K562 (cell line): ENCODE measurements around the gene SLCO6A1. TPM values are rescaled to one million over a fixed set of nuclear protein-coding genes. Genes with fewer than 3 reads are reported as not detected.

Experiments used
- ATAC-seq: fragments of 200-7000 bp; cut with Tn5 transposase; 3 replicates; pipeline ENCODE4 v1.9.1; 2020; ENCODE audit warnings: moderate library complexity
- BruUV-seq: library from RNA; stranded (reverse); fragments of 400-500 nt; replicated peaks from 2 replicates; lab custom pipeline; 2021; lab: Mats Ljungman, UMichigan
- CTCF ChIA-PET: fragments of 300-600 bp; formaldehyde crosslinking; extraction: SDS; loops from one replicate; lab custom pipeline; 2021; ENCODE audit warnings: low intra/inter-chr PET ratio; lab: Yijun Ruan, JAX
- POLR2A ChIA-PET: fragments of 300-600, 350-650 bp; sonication (Branson Sonifier 250); formaldehyde crosslinking; extraction: SDS; loops from one replicate; lab custom pipeline; 2021; ENCODE audit warnings: antibody characterized with exemption, inconsistent platforms; lab: Yijun Ruan, JAX
- DNase-seq, 4 experiments: peaks; one replicate each; pipeline versions ENCODE4 v3.0.0 to v3.0.0-alpha.2; 2011 to 2018; ENCODE audit warnings: low spot score in 3 of 4, mixed read lengths in 3 of 4; ENCODE audit errors: extremely low read depth in 1 of 4
- FAIRE-seq: peaks from 2 replicates; lab custom pipeline; 2011; peaks lifted over from hg19 to GRCh38; lab: Jason Lieb, UNC
- H2AFZ ChIP-seq: 2 replicates; pipeline ENCODE4 v1.6.0; 2011; ENCODE audit warnings: low read depth, low read length, control low read depth, inconsistent platforms
- H3K27ac ChIP-seq: fragments of 200-600 bp; 3 replicates; pipeline ENCODE4 v1.8.0; 2011; ENCODE audit warnings: low read depth, mild to moderate bottlenecking, control low read depth, inconsistent platforms, low read length, moderate library complexity, mixed read lengths; ENCODE audit errors: extremely low read depth
- H3K27me3 ChIP-seq, 2 experiments: fragments of 300-600 bp in 1 of 2; 2 replicates in 1 of 2; 3 replicates in 1 of 2; pipeline versions ENCODE4 v1.6.0 to v1.8.0; 2011; ENCODE audit warnings: inconsistent platforms in 2 of 2, low read length in 2 of 2, mild to moderate bottlenecking in 1 of 2, mixed read lengths in 1 of 2, moderate library complexity in 1 of 2; ENCODE audit not compliant: control insufficient read depth in 2 of 2, insufficient read depth in 2 of 2
- H3K36me3 ChIP-seq: fragments of 300-600 bp; 3 replicates; pipeline ENCODE4 v1.8.0; 2011; ENCODE audit warnings: mild to moderate bottlenecking, low read length, inconsistent platforms; ENCODE audit not compliant: control insufficient read depth, insufficient read depth
- H3K4me1 ChIP-seq, 2 experiments: fragments of 200-600 bp in 1 of 2; replicated peaks in 1 of 2; 2 replicates in 1 of 2; 3 replicates in 1 of 2; pipeline versions ENCODE4 v1.5.1 to v1.8.0; 2011; ENCODE audit warnings: inconsistent platforms in 2 of 2, low read length in 2 of 2, mild to moderate bottlenecking in 1 of 2, mixed read lengths in 1 of 2, moderate library complexity in 1 of 2; ENCODE audit not compliant: control insufficient read depth in 2 of 2, insufficient read depth in 2 of 2
- H3K4me2 ChIP-seq: 2 replicates; pipeline ENCODE4 v1.6.1; 2011; ENCODE audit warnings: low read length, control low read depth, inconsistent platforms, mixed read lengths; ENCODE audit not compliant: insufficient read depth
- H3K4me3 ChIP-seq: fragments of 200-600 bp; sonication (generic), shearing (Covaris generic); 2 replicates; pipeline ENCODE4 v1.5.1; 2016; ENCODE audit warnings: control low read depth, inconsistent platforms
- H3K79me2 ChIP-seq: fragments of 200-600 bp; 3 replicates; pipeline ENCODE4 v1.8.0; 2011; ENCODE audit warnings: low read length, inconsistent platforms; ENCODE audit not compliant: control insufficient read depth, insufficient read depth
- H3K9ac ChIP-seq, 2 experiments: 2 replicates each; pipeline versions ENCODE4 v1.6.0 to v1.6.1; 2011; ENCODE audit warnings: low read depth in 2 of 2, low read length in 2 of 2, control low read depth in 1 of 2, inconsistent platforms in 1 of 2, mild to moderate bottlenecking in 1 of 2, mixed read lengths in 1 of 2; ENCODE audit not compliant: insufficient read depth in 1 of 2
- H3K9me1 ChIP-seq: one replicate; pipeline ENCODE4 v1.6.0; 2011; ENCODE audit warnings: inconsistent platforms, mild to moderate bottlenecking, low read length, moderate library complexity; ENCODE audit not compliant: control insufficient read depth, insufficient read depth
- H3K9me3 ChIP-seq: replicated peaks from 2 replicates; pipeline ENCODE4 v1.5.1; 2011; ENCODE audit warnings: low read depth, low read length, inconsistent platforms; ENCODE audit not compliant: control insufficient read depth, insufficient read depth
- H4K20me1 ChIP-seq: replicated peaks from 2 replicates; pipeline ENCODE4 v1.6.1; 2011; ENCODE audit warnings: low read length, inconsistent platforms, mixed read lengths; ENCODE audit not compliant: control insufficient read depth, insufficient read depth
- BRCA1 ChIP-seq, 2 experiments: fragments of 450-650 bp in 1 of 2; sonication (generic) in 1 of 2; formaldehyde crosslinking in 1 of 2; IDR thresholded peaks; 2 replicates each; pipeline versions ENCODE4 v1.5.0 to v1.6.1; 2017 to 2020; ENCODE audit warnings: mild to moderate bottlenecking in 1 of 2, missing genetic modification reagents in 1 of 2
- C11orf30 ChIP-seq: fragments of 450-650 bp; IDR thresholded peaks from 2 replicates; pipeline ENCODE4 v1.6.1; 2016; ENCODE audit warnings: low read depth, mild to moderate bottlenecking
- CAMTA2 ChIP-seq: fragments of 250-450 bp; sonication (Bioruptor Pico); conservative IDR thresholded peaks from 2 replicates; pipeline ENCODE4 v1.5.1; 2022
- MAFG ChIP-seq: fragments of 450-650 bp; conservative IDR thresholded peaks from 2 replicates; pipeline ENCODE4 v1.6.1; 2016; ENCODE audit warnings: missing genetic modification characterization, missing compliant biosample characterization
- TAF15 ChIP-seq: fragments of 200-400 bp; formaldehyde crosslinking; IDR thresholded peaks from 2 replicates; pipeline ENCODE4 v1.6.1; 2017; ENCODE audit warnings: mild to moderate bottlenecking, low read depth, low read length, moderate library complexity
- ZC3H11A ChIP-seq: IDR thresholded peaks from 2 replicates; pipeline ENCODE4 v1.6.1; 2012; ENCODE audit warnings: low read depth, low read length, improper control_type of control experiment
- ZNF274 ChIP-seq: IDR thresholded peaks from 2 replicates; pipeline ENCODE4 v1.6.1; 2011; ENCODE audit warnings: low read depth, mild to moderate bottlenecking, low read length, moderate library complexity, borderline replicate concordance
- ZNF316 ChIP-seq: fragments of 450-650 bp; IDR thresholded peaks from 2 replicates; pipeline ENCODE4 v1.6.1; 2016
- in situ Hi-C: fragments of 300-500 bp; cut with MboI; formaldehyde crosslinking; loops from 4 replicates; pipeline ENCODE4 v1.15.0; 2018; ENCODE audit warnings: inconsistent platforms, mixed read lengths
- intact Hi-C: fragments of 100-400 bp; cut with micrococcal nuclease; formaldehyde crosslinking; loops from 2 replicates; pipeline ENCODE4 v1.14.2; 2022
- polyA plus RNA-seq, 8 experiments: library from polyadenylated mRNA; depleted of rRNA in 4 of 8; stranded (reverse) in 5 of 8; unstranded in 3 of 8; fragments of >200 nt; fragmentation: Nextera tagmentation in 2 of 8; fragmentation: Illumina TruSeq in 1 of 8; extraction: Ambion mirVana in 2 of 8; extraction: Trizol in 1 of 8; gene quantifications; 2 replicates each; pipeline versions ENCODE4 v1.2.1 to v1.2.3, GENCODE V29; 2011 to 2014; ENCODE audit warnings: inconsistent platforms in 1 of 8, missing spikeins in 1 of 8
- total RNA-seq, 7 experiments: library from RNA; depleted of rRNA in 6 of 7; stranded (reverse); fragments of >200 nt in 6 of 7; fragmentation: Illumina TruSeq in 2 of 7; extraction: Trizol in 2 of 7; gene quantifications; 2 replicates each; pipeline versions ENCODE4 v1.2.1 to v1.2.3, GENCODE V29; 2011 to 2021; ENCODE audit warnings: low replicate concordance in 1 of 7
- TF ChIP-seq, protein P1 (sequence below): fragments of 450-650 bp; formaldehyde crosslinking; IDR thresholded peaks from 2 replicates; pipeline ENCODE4 v1.4.0; 2020; ENCODE audit warnings: mild to moderate bottlenecking, moderate library complexity

Gene SLCO6A1
- total and polyA plus RNA-seq, 9 of the 15 experiments (the other 6 are each of a cell fraction or from before 2014, with no cell fraction given): 0.04 to 0.20 (median 0.11) TPM; not detected in 6

DNA sequence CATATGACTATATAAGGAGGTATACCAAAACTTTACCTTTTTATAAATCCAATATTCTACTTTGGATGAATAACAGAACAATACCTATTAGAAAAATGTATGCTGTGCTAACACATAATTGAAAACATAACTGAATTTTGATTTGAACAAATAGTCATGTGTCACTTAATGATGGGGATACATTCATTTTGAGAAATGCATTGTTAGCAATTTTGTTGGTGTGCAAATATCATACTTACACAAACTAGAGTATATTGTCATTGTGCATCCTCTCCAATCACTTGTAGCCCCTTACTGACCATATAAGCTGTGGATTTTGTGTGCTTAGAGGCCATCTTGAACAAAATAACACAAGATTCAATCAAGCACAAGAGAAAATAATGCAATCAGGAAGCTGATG, 130.4 kb downstream of the SLCO6A1 start:
- TF ChIP-seq ZNF316: peak; percentile 45
- TF ChIP-seq, protein P1, sequence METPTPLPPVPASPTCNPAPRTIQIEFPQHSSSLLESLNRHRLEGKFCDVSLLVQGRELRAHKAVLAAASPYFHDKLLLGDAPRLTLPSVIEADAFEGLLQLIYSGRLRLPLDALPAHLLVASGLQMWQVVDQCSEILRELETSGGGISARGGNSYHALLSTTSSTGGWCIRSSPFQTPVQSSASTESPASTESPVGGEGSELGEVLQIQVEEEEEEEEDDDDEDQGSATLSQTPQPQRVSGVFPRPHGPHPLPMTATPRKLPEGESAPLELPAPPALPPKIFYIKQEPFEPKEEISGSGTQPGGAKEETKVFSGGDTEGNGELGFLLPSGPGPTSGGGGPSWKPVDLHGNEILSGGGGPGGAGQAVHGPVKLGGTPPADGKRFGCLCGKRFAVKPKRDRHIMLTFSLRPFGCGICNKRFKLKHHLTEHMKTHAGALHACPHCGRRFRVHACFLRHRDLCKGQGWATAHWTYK (CRISPR knock-in tag): no peak
- 0 out of 2 replicates have a peak, but pooled peaks have one; percentile 20 for TF ChIP-seq MAFG (tag)
- no peak for TF ChIP-seq BRCA1 (IDR thresholded peaks at IDR 0.05)
- no peak for TF ChIP-seq BRCA1 (CRISPR knock-in tag; IDR thresholded peaks at IDR 0.05)
- TF ChIP-seq CAMTA2: no peak
- no peak for TF ChIP-seq ZC3H11A
- 0 out of 2 replicates have a peak, but pooled peaks have one; percentile 15 for TF ChIP-seq C11orf30
- no peak for TF ChIP-seq TAF15
- no peak for TF ChIP-seq ZNF274
- in situ Hi-C loops: no loop called here
- no peaks in the 10 kb centered on the region for H3K9me3 ChIP-seq
- no peaks in the 10 kb centered on the region for H3K9me1 ChIP-seq
- H3K4me3 ChIP-seq: no peak overlapping the region
- no peak overlapping the region for H3K4me2 ChIP-seq
- H2AFZ ChIP-seq: no peak overlapping the region
- no TSS peak for BruUV-seq
- intact Hi-C loops: no loop called here
- no peaks in the 10 kb centered on the region for H3K27me3 ChIP-seq
- ATAC-seq (no peak), FAIRE-seq (no peak), DNase-seq (no peak)
- no peaks in the 10 kb centered on the region for H3K36me3 ChIP-seq
- POLR2A ChIA-PET: no interaction called here
- H3K9ac ChIP-seq: no peak overlapping the region
- H3K79me2 ChIP-seq: no peaks in the 10 kb centered on the region
- no peak overlapping the region for H3K27ac ChIP-seq
- H3K4me1 ChIP-seq: no peaks in the 10 kb centered on the region
- CTCF ChIA-PET: no interaction called here
- no peaks in the 10 kb centered on the region for H4K20me1 ChIP-seq
